ENCODE results near the gene IL22.

Gene IL22

GRCh38 chr12:68203460-68203875 lies 49.9 kb downstream of the IL22 start:
- DNase-seq (ENCODE audit: insufficient read length, low spot score) = no peak
- no peak for FAIRE-seq
- TF ChIP-seq, protein P1, sequence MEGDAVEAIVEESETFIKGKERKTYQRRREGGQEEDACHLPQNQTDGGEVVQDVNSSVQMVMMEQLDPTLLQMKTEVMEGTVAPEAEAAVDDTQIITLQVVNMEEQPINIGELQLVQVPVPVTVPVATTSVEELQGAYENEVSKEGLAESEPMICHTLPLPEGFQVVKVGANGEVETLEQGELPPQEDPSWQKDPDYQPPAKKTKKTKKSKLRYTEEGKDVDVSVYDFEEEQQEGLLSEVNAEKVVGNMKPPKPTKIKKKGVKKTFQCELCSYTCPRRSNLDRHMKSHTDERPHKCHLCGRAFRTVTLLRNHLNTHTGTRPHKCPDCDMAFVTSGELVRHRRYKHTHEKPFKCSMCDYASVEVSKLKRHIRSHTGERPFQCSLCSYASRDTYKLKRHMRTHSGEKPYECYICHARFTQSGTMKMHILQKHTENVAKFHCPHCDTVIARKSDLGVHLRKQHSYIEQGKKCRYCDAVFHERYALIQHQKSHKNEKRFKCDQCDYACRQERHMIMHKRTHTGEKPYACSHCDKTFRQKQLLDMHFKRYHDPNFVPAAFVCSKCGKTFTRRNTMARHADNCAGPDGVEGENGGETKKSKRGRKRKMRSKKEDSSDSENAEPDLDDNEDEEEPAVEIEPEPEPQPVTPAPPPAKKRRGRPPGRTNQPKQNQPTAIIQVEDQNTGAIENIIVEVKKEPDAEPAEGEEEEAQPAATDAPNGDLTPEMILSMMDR (IDR thresholded peaks at IDR 0.05; ENCODE audit: insufficient read depth, missing control alignments) = no peak

DNA sequence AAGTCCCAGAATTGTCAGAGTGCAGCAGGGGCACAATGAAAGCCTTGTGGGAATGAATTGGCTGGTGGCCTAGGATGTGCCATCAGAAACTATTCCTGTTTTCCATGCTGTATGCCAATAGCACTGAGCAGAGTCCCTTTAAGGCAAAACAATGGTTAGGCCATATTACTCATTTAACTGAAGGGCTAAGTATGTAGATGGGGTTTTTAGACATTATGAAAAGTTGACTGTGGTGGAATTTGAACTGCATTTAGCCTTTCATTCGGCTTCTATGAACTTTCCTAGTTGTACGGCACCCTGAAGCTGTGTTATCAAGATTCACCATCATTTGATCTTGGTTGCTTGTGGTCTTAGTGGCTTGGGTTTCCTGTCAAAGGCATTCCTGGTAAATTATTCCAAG lies 52.5 kb downstream of the IL22 start:
- TF ChIP-seq, protein P1 (IDR thresholded peaks at IDR 0.05; ENCODE audit: insufficient read depth, missing control alignments) = no peak
- DNase-seq (ENCODE audit: insufficient read length, low spot score) (no peak), FAIRE-seq (no peak)

DNA sequence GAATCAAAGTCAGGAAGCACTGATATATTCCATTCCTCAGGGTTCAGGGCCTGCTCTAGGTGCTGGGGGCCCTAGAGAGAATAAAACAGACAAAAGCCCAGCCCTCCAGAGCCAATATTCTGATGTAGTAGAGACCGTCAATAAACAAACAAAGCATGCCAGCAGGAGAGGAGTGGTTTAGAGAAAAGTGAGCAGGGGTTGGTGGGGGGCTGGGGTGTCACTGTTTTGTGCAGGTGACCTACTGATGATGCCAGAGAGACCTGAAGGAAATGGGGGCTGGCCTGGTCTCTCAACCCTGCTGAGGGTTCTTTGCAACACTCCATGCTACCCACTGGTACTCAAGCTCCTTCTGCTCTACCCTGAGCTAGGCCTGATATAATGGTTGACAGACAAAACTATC lies 54.3 kb downstream of the IL22 start:
- TF ChIP-seq, protein P1 (IDR thresholded peaks at IDR 0.05; ENCODE audit: insufficient read depth, missing control alignments) = no peak
- DNase-seq (ENCODE audit: insufficient read length, low spot score) (no peak), FAIRE-seq (no peak)

DNA sequence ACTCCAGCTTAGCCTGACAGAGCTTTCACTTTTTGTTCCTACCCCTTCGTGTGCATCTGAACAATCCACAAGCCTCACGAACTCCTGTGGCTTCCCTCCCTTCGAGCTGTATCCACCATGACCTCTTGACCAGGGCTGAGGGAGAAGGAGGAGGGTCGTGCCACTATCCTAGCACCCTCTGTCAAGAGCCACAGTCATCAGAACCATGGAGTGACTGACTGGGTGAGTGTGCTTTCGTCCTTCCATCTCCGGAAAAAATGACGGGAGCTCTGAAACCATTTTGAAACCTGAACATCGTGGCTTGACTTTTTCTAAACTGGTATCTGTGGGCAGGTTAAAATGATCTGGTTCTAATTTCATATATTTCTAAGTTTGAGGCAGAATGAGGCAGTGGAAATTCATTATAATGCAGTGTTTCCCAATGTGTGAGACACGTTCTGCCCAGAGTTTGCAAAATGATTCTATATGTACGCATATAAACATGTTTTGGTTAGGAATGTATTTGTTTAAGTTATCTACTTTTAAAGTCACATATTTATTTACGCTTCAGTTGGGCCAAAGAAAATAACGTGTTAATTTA lies 54.8 kb downstream of the IL22 start:
- TF ChIP-seq, protein P1 (IDR thresholded peaks at IDR 0.05; ENCODE audit: insufficient read depth, missing control alignments) = no peak
- FAIRE-seq (no peak), DNase-seq (ENCODE audit: insufficient read length, low spot score) (no peak)
